ENCODE measurements around the gene POLG2.

DNA sequence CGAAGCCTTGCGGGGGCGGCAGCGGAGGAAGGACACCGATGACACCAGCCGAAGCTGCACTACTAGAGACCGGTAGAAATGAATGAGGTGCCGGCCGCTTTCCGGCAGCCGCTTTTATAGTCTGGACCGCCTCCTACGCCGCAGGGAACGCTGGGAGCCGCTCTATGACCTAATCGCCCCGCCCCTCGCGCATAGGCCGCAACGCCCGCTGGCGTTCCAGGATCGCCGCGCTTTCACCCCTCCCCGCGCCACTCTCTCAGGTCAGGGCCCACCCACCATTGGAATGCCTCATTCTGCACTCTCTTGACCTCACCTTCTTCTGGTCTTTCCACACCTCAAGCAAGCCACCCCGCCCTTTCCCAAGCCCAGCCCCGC, 9.3 kb upstream of the POLG2 start, which contains the start of gene DDX5:
- no peak for TF ChIP-seq CTCF (conservative IDR thresholded peaks at IDR 0.05; ENCODE audit: low read length)
- TF ChIP-seq EZH2phosphoT487 (IDR thresholded peaks at IDR 0.05; ENCODE audit: borderline replicate concordance) = no peak
